ENCODE measurements around the gene IGBP1.
"Not testable (repeated sequence)": the region's sequence is repeated elsewhere in the genome, so short reads cannot be mapped to it uniquely, and the experiment has no call there.

Gene IGBP1

GRCh38 chrX:70133303-70134115 is at the start of gene IGBP1:
IGBP1 (plus strand) TSS chrX:70133447; CDS start chrX:70133948, 501 bp downstream.
- DNase-seq: peak; percentile 87

GRCh38 chrX:70084592-70085240 is 48.5 kb upstream of the IGBP1 start:
- no peak for DNase-seq

GRCh38 chrX:70087857-70088630 is 45.2 kb upstream of the IGBP1 start:
- no peak for DNase-seq

- DNase-seq: no peak
Observed at GRCh38 chrX:70088751-70089150, 44.5 kb upstream of the IGBP1 start.

- no peak for DNase-seq
Observed at GRCh38 chrX:70089604-70090297, 43.5 kb upstream of the IGBP1 start.

GRCh38 chrX:70092247-70092646 is 41.0 kb upstream of the IGBP1 start:
- no peak for DNase-seq

- no peak for DNase-seq
Observed at GRCh38 chrX:70096052-70096451, 37.2 kb upstream of the IGBP1 start.

GRCh38 chrX:70105229-70105628 is 28.0 kb upstream of the IGBP1 start:
- no peak for DNase-seq

GRCh38 chrX:70111436-70112026 is 21.7 kb upstream of the IGBP1 start:
- DNase-seq: not testable (repeated sequence)

GRCh38 chrX:70117738-70118137 is 15.5 kb upstream of the IGBP1 start:
- DNase-seq: no peak

- DNase-seq: not testable (repeated sequence)
Observed at GRCh38 chrX:70123014-70123413, 10.2 kb upstream of the IGBP1 start.

- no peak for DNase-seq
Observed at GRCh38 chrX:70124678-70125077, 8.6 kb upstream of the IGBP1 start.

- no peak for DNase-seq
Observed at GRCh38 chrX:70128071-70128470, 5.2 kb upstream of the IGBP1 start.

- DNase-seq: no peak
Observed at GRCh38 chrX:70129816-70130215, 3.4 kb upstream of the IGBP1 start.

- DNase-seq: no peak
Observed at GRCh38 chrX:70132224-70132623, 1.0 kb upstream of the IGBP1 start.

- DNase-seq: no peak
Observed at GRCh38 chrX:70132877-70133302, 357 bp upstream of the IGBP1 start.

- DNase-seq: peak; percentile 8
Observed at GRCh38 chrX:70134116-70134477, 850 bp downstream of the IGBP1 start.

GRCh38 chrX:70138622-70139021 is 5.4 kb downstream of the IGBP1 start:
- no peak for DNase-seq

GRCh38 chrX:70139736-70140135 is 6.5 kb downstream of the IGBP1 start:
- DNase-seq: no peak

GRCh38 chrX:70141373-70141772 is 8.1 kb downstream of the IGBP1 start:
- no peak for DNase-seq

- no peak for DNase-seq
Observed at GRCh38 chrX:70166601-70167590, 33.6 kb downstream of the IGBP1 start.
